ENCODE measurements around the gene GSDME.
A peak's percentile ranks its signal among the peaks of the same experiment; 100 is the strongest.

Gene GSDME

GRCh38 chr7:24727154-24728120 is 29.8 kb downstream of the GSDME start:
- DNase-seq, result no peak
- no peaks in the 10 kb centered on the region for H3K9me3 Mint-ChIP-seq
- peaks cover 32% of the 10 kb centered on the region for H3K4me1 Mint-ChIP-seq
- no peak for ATAC-seq
- H3K36me3 Mint-ChIP-seq (ENCODE audit: low read depth), result no peaks in the 10 kb centered on the region
- no peak overlapping the region for H3K27ac Mint-ChIP-seq
- H3K27me3 Mint-ChIP-seq, result peaks cover 25% of the 10 kb centered on the region
- no peak overlapping the region for H3K4me3 Mint-ChIP-seq

GRCh38 chr7:24725554-24726241 is 31.6 kb downstream of the GSDME start:
- Mint-ChIP-seq H3K9me3 (no peaks in the 10 kb centered on the region), H3K27me3 (peaks cover 18% of the 10 kb centered on the region), H3K4me3 (no peak overlapping the region), H3K27ac (peak overlapping the region; percentile 46), H3K36me3 (ENCODE audit: low read depth) (no peaks in the 10 kb centered on the region), H3K4me1 (peaks cover 32% of the 10 kb centered on the region)
- ATAC-seq (no peak), DNase-seq (no peak)

- H3K4me1 Mint-ChIP-seq, result peaks cover 34% of the 10 kb centered on the region
- H3K36me3 Mint-ChIP-seq (ENCODE audit: low read depth), result no peaks in the 10 kb centered on the region
- no peak overlapping the region for H3K4me3 Mint-ChIP-seq
- no peaks in the 10 kb centered on the region for H3K9me3 Mint-ChIP-seq
- peaks cover 17% of the 10 kb centered on the region for H3K27me3 Mint-ChIP-seq
- no peak overlapping the region for H3K27ac Mint-ChIP-seq
- DNase-seq (no peak), ATAC-seq (no peak)
Measured at GRCh38 chr7:24724451-24725190, 32.6 kb downstream of the GSDME start.

GRCh38 chr7:24723178-24723530 is 34.1 kb downstream of the GSDME start:
- ATAC-seq, result no peak
- DNase-seq, result no peak
- Mint-ChIP-seq H3K4me3 (no peak overlapping the region), H3K27ac (no peak overlapping the region), H3K36me3 (ENCODE audit: low read depth) (no peaks in the 10 kb centered on the region), H3K4me1 (peaks cover 21% of the 10 kb centered on the region), H3K27me3 (peaks cover 17% of the 10 kb centered on the region), H3K9me3 (no peaks in the 10 kb centered on the region)

GRCh38 chr7:24722386-24723177 is 34.7 kb downstream of the GSDME start:
- Mint-ChIP-seq H3K27ac (no peak overlapping the region), H3K9me3 (no peaks in the 10 kb centered on the region), H3K4me1 (peaks cover 17% of the 10 kb centered on the region), H3K4me3 (no peak overlapping the region), H3K36me3 (ENCODE audit: low read depth) (no peaks in the 10 kb centered on the region), H3K27me3 (peaks cover 13% of the 10 kb centered on the region)
- ATAC-seq (no peak), DNase-seq (no peak)

GRCh38 chr7:24721481-24722001 is 35.7 kb downstream of the GSDME start:
- peaks cover 9% of the 10 kb centered on the region for H3K4me1 Mint-ChIP-seq
- ATAC-seq (no peak), DNase-seq (no peak)
- no peak overlapping the region for H3K4me3 Mint-ChIP-seq
- H3K27me3 Mint-ChIP-seq, result peaks cover 11% of the 10 kb centered on the region
- H3K27ac Mint-ChIP-seq, result no peak overlapping the region
- H3K36me3 Mint-ChIP-seq (ENCODE audit: low read depth), result no peaks in the 10 kb centered on the region
- no peaks in the 10 kb centered on the region for H3K9me3 Mint-ChIP-seq

GRCh38 chr7:24720283-24720682 is 37.0 kb downstream of the GSDME start:
- no peaks in the 10 kb centered on the region for H3K9me3 Mint-ChIP-seq
- H3K27ac Mint-ChIP-seq, result no peak overlapping the region
- no peak overlapping the region for H3K4me3 Mint-ChIP-seq
- peaks cover 16% of the 10 kb centered on the region for H3K27me3 Mint-ChIP-seq
- ATAC-seq (no peak), DNase-seq (no peak)
- H3K4me1 Mint-ChIP-seq, result peaks cover 11% of the 10 kb centered on the region
- no peaks in the 10 kb centered on the region for H3K36me3 Mint-ChIP-seq (ENCODE audit: low read depth)

- Mint-ChIP-seq H3K4me3 (no peak overlapping the region), H3K27ac (no peak overlapping the region), H3K36me3 (ENCODE audit: low read depth) (no peaks in the 10 kb centered on the region), H3K27me3 (peaks cover 20% of the 10 kb centered on the region), H3K4me1 (peaks cover 9% of the 10 kb centered on the region), H3K9me3 (no peaks in the 10 kb centered on the region)
- DNase-seq (no peak), ATAC-seq (peak; percentile 21)
Measured at GRCh38 chr7:24718977-24719491, 38.2 kb downstream of the GSDME start.

- H3K9me3 Mint-ChIP-seq, result no peaks in the 10 kb centered on the region
- H3K4me1 Mint-ChIP-seq, result peaks cover 9% of the 10 kb centered on the region
- peaks cover 24% of the 10 kb centered on the region for H3K27me3 Mint-ChIP-seq
- ATAC-seq (no peak), DNase-seq (no peak)
- H3K27ac Mint-ChIP-seq, result no peak overlapping the region
- no peaks in the 10 kb centered on the region for H3K36me3 Mint-ChIP-seq (ENCODE audit: low read depth)
- no peak overlapping the region for H3K4me3 Mint-ChIP-seq
Measured at GRCh38 chr7:24718431-24718831, 38.8 kb downstream of the GSDME start.

- H3K27ac Mint-ChIP-seq, result no peak overlapping the region
- H3K27me3 Mint-ChIP-seq, result peaks cover 27% of the 10 kb centered on the region
- no peaks in the 10 kb centered on the region for H3K36me3 Mint-ChIP-seq (ENCODE audit: low read depth)
- H3K4me1 Mint-ChIP-seq, result peaks cover 9% of the 10 kb centered on the region
- ATAC-seq (no peak), DNase-seq (no peak)
- H3K9me3 Mint-ChIP-seq, result no peaks in the 10 kb centered on the region
- no peak overlapping the region for H3K4me3 Mint-ChIP-seq
Measured at GRCh38 chr7:24717694-24718320, 39.5 kb downstream of the GSDME start.

- Mint-ChIP-seq H3K36me3 (ENCODE audit: low read depth) (no peaks in the 10 kb centered on the region), H3K4me3 (no peak overlapping the region), H3K27ac (no peak overlapping the region)
Measured at GRCh38 chr7:24717247-24717622, 40.0 kb downstream of the GSDME start.

GRCh38 chr7:24716480-24717246 is 40.6 kb downstream of the GSDME start:
- H3K36me3 Mint-ChIP-seq (ENCODE audit: low read depth), result no peaks in the 10 kb centered on the region
- DNase-seq, result no peak
- no peak for ATAC-seq
- H3K27ac Mint-ChIP-seq, result no peak overlapping the region
- no peaks in the 10 kb centered on the region for H3K9me3 Mint-ChIP-seq
- peaks cover 27% of the 10 kb centered on the region for H3K27me3 Mint-ChIP-seq
- no peak overlapping the region for H3K4me3 Mint-ChIP-seq
- peaks cover 9% of the 10 kb centered on the region for H3K4me1 Mint-ChIP-seq

More at GRCh38 chr7:24717247-24717622, 40.0 kb downstream of the GSDME start:
- Mint-ChIP-seq H3K9me3 (no peaks in the 10 kb centered on the region), H3K4me1 (peaks cover 9% of the 10 kb centered on the region), H3K27me3 (peaks cover 27% of the 10 kb centered on the region)
- DNase-seq (no peak), ATAC-seq (no peak)
